Neural cell (in vitro differentiated cells): ENCODE results near the gene FOXP4.

ENCODE experiments used
- CTCF ChIP-seq: fragments of 450-650 bp; IDR thresholded peaks from 2 replicates; pipeline ENCODE4 v1.5.1; 2014; ENCODE audit warnings: antibody characterized with exemption, mild to moderate bottlenecking, moderate library complexity; ENCODE audit not compliant: poor library complexity, severe bottlenecking
- EP300 ChIP-seq: fragments of 450-650 bp; conservative IDR thresholded peaks from 2 replicates; pipeline ENCODE4 v1.6.1; 2014; ENCODE audit warnings: antibody characterized with exemption, mild to moderate bottlenecking, moderate library complexity; ENCODE audit not compliant: poor library complexity, severe bottlenecking
- EZH2 ChIP-seq: fragments of 200-600, 300-800 bp; shearing (Covaris generic), sonication (generic); IDR thresholded peaks from 2 replicates; pipeline ENCODE4 v1.6.1; 2014; ENCODE audit warnings: antibody characterized with exemption, low read length, borderline replicate concordance, mild to moderate bottlenecking; ENCODE audit not compliant: insufficient read depth, poor library complexity, severe bottlenecking
- MXI1 ChIP-seq: fragments of 450-650 bp; conservative IDR thresholded peaks from 2 replicates; pipeline ENCODE4 v1.6.1; 2014; ENCODE audit warnings: antibody characterized with exemption, mild to moderate bottlenecking; ENCODE audit not compliant: poor library complexity, severe bottlenecking
- POLR2AphosphoS5 ChIP-seq: IDR thresholded peaks from 2 replicates; pipeline ENCODE4 v1.6.1; 2012
- RAD21 ChIP-seq: fragments of 450-650 bp; conservative IDR thresholded peaks from 2 replicates; pipeline ENCODE4 v1.6.1; 2014; ENCODE audit warnings: antibody characterized with exemption, mild to moderate bottlenecking, moderate library complexity
- SMC3 ChIP-seq: fragments of 450-650 bp; conservative IDR thresholded peaks from 2 replicates; pipeline ENCODE4 v1.6.1; 2014; ENCODE audit warnings: antibody characterized with exemption, mild to moderate bottlenecking, moderate library complexity; ENCODE audit not compliant: poor library complexity
- TF ChIP-seq, protein P1 (sequence below): IDR thresholded peaks from 2 replicates; pipeline ENCODE4 v1.6.1; 2012; ENCODE audit warnings: borderline replicate concordance

GRCh38 chr6:41541364-41541763, 4.8 kb upstream of the FOXP4 start:
- TF ChIP-seq CTCF = no peak
- TF ChIP-seq, protein P1, sequence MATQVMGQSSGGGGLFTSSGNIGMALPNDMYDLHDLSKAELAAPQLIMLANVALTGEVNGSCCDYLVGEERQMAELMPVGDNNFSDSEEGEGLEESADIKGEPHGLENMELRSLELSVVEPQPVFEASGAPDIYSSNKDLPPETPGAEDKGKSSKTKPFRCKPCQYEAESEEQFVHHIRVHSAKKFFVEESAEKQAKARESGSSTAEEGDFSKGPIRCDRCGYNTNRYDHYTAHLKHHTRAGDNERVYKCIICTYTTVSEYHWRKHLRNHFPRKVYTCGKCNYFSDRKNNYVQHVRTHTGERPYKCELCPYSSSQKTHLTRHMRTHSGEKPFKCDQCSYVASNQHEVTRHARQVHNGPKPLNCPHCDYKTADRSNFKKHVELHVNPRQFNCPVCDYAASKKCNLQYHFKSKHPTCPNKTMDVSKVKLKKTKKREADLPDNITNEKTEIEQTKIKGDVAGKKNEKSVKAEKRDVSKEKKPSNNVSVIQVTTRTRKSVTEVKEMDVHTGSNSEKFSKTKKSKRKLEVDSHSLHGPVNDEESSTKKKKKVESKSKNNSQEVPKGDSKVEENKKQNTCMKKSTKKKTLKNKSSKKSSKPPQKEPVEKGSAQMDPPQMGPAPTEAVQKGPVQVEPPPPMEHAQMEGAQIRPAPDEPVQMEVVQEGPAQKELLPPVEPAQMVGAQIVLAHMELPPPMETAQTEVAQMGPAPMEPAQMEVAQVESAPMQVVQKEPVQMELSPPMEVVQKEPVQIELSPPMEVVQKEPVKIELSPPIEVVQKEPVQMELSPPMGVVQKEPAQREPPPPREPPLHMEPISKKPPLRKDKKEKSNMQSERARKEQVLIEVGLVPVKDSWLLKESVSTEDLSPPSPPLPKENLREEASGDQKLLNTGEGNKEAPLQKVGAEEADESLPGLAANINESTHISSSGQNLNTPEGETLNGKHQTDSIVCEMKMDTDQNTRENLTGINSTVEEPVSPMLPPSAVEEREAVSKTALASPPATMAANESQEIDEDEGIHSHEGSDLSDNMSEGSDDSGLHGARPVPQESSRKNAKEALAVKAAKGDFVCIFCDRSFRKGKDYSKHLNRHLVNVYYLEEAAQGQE = no peak
- no peak for TF ChIP-seq EZH2
- TF ChIP-seq SMC3 = no peak
- TF ChIP-seq RAD21 = no peak
- no peak for TF ChIP-seq POLR2AphosphoS5
- TF ChIP-seq MXI1 = no peak
- no peak for TF ChIP-seq EP300
